Superior temporal gyrus (tissue), 1 donor: ENCODE data around the gene KRTAP3-1.
"Not testable (repeated sequence)": the region's sequence is repeated elsewhere in the genome, so short reads cannot be mapped to it uniquely, and the experiment has no call there.

ENCODE experiments used
- DNase-seq: peaks from one replicate; pipeline ENCODE4 v3.0.0-alpha.2; 2016; ENCODE audit errors: extremely low spot score

The KRTAP3-1 gene

DNA sequence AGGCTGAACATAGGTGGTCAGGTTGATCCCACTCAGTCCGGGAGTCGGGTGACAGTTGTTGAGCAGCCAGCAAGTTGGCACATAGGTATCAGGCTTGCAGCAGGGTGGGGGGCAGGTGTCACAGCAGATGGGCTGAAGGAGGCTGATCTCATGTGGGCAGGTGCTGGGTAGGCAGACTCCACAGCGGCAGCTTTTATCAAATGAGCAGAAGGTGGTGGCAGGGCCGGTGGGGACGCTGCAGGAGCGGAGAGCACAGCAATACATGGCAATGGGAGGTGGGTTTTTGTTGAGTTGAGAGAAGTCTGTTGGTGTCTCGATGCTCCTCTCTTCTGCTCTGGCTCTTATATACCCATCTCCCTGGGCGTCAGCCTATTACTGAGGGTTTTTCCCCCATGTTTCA, at the start of gene KRTAP3-1:
TSS of gene KRTAP3-1 (minus strand) at position 318 of the 400 bp plus-strand sequence. CDS start at position 264, 54 bp downstream.
- no peak for DNase-seq

DNA sequence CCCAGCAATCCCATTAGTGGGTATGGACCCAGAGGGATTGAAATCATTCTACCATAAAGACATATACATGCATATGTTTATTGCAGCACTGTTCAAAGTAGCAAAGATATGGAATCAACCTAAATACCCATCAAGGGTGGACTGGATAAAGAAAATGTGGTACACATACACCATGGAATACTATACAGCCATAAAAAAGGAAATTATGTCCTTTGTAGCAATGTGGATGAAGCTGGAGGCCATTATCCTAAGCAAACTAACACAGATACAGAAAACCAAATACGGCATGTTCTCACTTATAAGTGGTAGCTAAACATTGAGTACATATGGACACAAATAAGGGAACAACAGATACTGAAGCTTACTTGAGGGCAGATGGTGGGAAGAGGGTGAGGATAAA, 48.6 kb upstream of the KRTAP3-1 start:
- DNase-seq, result no peak

DNA sequence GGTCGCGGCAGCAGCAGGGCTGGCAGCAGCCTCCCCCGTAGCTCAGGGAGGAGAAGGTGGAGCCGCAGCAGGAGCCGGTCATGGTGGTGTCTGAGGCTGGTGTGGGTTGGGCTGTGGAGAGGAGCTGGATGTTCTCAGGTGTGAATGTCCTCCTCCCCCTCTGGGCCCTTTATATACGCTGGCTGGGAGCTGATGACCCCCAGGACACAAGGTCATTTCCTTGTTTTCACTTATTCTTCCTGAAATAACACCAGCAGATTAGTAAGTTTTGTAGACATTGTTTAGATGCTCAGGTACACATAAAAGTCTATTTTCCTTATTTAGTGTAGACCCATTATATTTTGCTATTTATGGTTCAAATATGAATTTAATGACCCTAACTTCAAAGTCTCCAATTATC, 46.2 kb upstream of the KRTAP3-1 start, which contains the start of gene KRTAP2-2:
TSS of gene KRTAP2-2 (minus strand) at position 101 of the 400 bp plus-strand sequence. CDS start at position 82, 19 bp downstream.
- not testable (repeated sequence) for DNase-seq

DNA sequence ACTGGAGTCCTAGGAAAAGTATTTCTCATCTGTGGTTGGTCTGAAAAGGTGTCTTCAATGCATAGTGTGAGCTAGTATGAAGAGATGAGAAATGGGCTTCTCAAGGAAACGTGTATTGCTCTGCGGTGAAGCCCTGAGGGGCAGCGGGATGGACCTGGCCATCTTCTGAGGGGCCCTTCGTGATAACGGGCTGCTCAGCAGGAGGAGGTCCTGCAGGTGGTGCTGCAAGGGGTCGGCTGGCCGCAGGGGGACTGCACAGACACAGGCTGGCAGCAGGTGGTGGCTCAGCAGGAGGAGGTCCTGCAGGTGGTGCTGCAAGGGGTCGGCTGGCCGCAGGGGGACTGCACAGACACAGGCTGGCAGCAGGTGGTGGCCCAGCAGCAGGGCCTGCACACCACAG, 45.6 kb upstream of the KRTAP3-1 start:
- not testable (repeated sequence) for DNase-seq

DNA sequence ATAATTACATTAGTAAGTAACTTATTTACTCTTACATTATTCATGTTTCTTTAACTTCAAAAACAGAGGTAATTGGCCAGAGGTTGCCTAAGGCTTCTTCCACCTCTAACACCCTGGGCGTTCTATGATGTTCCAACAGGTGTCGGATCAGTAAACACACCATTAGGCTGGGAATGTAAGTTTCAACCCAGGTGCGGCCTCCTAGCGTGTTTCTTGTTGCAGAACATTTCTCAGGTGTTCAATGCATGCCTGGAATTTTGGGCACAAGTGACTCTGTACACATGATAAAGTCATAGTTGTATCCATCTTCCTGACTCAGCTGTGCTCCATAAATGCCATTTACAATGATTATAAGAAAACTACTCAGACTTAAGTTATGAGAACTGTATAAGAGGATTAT, 45.1 kb upstream of the KRTAP3-1 start:
- no peak for DNase-seq

DNA sequence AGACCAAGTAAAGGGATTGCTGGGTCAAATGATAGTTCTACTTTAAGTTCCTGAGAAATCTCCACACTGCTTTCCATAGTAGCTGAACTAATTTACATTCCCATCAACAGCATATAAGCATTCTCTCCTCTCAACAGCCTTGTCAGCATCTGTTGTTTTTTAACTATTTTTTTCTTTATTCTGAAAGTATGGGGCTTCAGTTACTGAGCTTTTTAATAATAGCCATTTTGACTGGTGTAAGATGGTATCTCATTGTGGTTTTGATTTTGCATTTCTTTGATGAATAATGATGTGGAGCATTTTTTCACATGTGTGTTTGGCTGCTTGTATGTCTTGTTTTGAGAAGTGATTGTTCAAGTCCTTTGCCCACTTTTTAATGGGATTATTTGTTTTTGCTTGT, 43.6 kb upstream of the KRTAP3-1 start:
- DNase-seq, result no peak

DNA sequence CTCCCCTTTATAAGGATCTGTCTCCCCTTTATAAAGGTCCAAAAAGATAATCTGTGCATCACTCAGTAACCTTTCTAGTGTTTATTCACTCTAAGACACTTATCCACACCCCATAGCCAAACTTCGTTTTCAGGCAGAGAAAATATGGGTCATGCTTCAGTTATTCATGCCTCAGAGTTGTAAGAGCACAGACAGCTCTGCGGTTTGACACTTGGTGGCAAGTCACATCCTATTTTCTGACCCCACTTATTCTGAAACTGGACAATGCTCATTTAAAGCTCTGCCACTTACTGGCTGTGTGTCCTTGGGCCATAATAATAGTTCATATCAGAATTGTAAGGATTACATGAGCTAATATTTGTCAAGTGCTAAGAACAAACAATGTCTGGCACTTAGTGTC, 40.2 kb upstream of the KRTAP3-1 start:
- no peak for DNase-seq

DNA sequence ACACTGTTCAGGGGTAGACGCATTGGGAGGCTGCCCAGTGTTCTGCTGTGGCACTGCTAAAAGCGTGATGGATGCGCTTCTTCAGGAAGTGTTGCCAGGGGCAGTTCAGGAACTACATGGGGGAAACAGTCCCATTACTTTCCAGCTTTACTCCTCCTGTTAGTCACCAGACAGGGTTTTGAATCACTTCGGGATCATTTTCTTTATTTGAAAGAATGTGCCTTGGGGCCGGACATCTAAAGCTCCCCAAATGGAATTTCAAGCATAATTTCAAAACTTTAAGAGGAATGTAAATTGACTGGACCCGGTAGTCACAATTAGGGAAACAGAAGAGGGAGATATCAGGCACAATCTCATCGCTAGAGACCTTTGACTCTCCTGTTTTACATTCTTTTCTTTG, 39.5 kb upstream of the KRTAP3-1 start:
- no peak for DNase-seq

DNA sequence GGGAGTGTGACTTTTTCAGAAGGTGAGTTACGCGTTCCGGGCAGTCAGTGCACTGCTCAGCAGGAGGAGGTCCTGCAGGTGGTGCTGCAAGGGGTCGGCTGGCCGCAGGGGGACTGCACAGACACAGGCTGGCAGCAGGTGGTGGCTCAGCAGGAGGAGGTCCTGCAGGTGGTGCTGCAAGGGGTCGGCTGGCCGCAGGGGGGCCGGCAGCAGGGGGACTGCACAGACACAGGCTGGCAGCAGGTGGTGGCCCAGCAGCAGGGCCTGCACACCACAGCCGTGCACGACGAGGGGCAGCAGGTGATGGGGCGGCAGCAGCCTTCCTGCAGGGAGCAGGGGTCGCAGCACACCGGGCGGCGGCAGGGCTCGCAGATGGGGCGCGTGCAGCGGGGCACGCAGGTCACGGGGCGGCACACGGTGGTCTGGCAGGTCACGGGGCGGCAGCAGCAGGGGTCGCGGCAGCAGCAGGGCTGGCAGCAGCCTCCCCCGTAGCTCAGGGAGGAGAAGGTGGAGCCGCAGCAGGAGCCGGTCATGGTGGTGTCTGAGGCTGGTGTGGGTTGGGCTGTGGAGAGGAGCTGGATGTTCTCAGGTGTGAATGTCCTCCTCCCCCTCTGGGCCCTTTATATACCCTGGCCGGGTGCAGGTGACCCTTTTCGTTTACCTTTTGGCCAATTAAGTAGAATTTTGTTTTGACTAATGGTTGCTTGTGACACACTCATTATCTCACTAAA, 38.0 kb upstream of the KRTAP3-1 start, which contains the start of gene KRTAP2-1:
TSS of gene KRTAP2-1 (minus strand) at position 582 of the 731 bp plus-strand sequence. CDS start at position 533, 49 bp downstream.
- DNase-seq, result not testable (repeated sequence)

DNA sequence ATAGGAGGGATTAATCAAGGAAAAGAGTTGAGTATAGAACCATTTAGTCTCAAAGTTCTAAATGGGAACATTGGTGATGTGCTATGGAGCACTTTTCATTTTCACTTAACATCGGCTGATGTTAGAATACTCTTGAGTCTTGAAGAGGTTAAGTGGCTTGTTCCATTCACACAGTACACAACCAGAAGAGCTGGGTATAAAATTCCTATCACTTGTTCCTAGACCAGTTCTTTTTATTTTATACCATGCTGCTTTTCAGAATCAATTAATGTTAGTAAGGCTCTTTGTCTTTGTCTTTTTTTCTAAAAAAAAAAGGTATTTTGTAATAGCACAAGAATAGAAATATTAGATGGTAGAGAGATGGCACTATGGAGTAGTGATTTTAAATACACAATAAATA, 34.0 kb upstream of the KRTAP3-1 start:
- DNase-seq, result no peak

DNA sequence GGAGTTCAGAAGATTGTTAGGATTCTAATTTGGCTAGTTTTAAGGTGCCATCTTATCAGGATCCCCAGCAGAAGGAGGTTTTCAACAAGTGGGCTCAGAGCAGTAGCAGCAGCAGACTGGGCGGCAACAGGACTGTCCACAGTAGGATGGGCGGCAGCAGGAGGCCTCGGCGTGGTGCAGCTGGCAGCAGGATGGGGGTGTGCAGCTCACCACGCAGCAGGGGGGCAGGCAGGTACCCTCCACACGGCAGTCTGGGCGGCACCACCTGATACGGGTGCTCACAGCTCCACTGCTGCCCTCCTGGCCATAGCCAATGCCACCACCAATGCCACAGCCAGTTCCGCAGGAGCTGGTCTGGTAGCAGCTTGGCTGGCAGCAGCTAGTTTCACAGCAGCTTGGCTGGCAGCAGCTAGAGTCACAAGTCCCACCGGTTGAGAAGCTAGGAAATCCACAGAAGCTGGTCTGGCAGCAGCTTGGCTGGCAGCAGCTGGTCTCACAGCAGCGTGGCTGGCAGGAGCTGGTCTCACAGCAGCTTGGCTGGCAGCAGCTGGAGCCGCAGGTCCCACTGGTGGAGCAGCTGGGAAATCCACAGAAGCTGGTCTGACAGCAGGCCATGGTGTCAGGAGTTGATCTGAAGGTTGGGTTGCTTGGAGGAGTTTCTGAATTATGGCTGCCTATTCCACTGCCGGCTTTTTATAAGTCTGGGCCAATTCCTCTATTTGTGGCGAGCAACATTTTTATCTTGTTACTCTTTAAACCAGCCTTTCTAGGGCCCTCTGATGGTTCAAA, 32.0 kb upstream of the KRTAP3-1 start, which contains the start of gene KRTAP1-1:
TSS of gene KRTAP1-1 (minus strand) at position 668 of the 789 bp plus-strand sequence. CDS start at position 615, 53 bp downstream.
- DNase-seq, result not testable (repeated sequence)

DNA sequence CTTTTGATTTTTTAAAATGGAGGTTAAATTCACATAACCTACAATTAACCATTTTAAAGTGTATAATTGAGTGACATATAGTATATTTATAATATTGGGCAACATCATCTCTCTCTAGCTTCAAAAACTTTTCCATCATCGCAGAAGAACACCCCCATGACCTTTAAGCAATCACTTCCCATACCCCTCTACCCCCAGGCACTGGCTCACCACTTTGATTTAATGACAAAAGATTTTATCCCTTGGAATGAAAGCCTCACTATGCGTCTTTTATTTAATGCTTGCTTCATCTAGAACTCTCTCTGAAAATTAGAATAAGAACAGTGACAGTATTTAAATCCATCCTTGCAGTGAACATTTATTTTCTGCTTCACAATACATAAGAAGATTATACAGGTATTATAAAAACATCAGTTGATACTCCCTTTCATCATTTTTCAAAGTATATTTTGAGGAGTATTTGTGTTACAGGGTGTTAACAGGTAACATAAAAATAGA, 29.0 kb upstream of the KRTAP3-1 start:
- DNase-seq, result no peak

DNA sequence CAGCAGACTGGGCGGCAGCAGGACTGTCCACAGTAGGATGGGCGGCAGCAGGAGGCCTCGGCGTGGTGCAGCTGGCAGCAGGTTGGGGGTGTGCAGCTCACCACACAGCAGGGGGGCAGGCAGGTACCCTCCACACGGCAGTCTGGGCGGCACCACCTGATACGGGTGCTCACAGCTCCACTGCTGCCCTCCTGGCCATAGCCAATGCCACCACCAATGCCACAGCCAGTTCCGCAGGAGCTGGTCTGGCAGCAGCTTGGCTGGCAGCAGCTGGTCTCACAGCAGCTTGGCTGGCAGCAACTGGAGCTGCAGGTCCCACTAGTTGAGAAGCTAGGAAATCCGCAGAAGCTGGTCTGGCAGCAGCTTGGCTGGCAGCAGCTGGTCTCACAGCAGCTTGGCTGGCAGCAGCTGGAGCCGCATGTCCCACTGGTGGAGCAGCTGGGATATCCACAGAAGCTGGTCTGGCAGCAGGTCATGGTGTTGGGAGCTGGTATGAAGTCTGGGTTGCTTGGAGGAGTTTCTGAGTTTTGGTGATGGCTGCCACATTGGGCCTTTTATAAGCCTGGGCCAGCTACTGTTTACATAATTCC, 25.5 kb upstream of the KRTAP3-1 start, which contains the start of gene KRTAP1-3:
TSS of gene KRTAP1-3 (minus strand) at position 529 of the 590 bp plus-strand sequence. CDS start at position 476, 53 bp downstream.
- not testable (repeated sequence) for DNase-seq

DNA sequence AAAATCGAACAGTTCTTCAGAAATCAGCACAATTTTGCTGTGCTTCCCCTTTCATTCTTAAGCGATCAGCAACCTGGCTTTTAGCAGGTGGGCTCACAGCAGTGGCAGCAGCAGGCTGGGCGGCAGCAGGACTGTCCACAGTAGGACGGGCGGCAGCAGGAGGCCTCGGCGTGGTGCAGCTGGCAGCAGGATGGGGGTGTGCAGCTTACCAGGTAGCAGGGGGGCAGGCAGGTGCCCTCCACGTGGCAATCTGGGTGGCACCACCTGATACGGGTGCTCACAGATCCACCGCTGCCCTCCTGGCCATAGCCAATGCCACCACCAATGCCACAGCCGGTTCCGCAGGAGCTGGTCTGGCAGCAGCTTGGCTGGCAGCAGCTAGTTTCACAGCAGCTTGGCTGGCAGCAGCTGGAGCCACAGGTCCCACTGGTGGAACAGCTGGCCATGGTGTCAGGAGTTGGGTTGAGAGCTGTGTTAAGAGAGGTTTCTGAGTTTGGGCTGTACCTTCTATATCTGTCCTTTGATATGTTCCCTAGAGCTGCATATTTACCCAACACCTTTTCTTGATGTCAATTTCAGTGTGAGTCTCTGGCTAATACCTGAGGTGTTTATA, 20.8 kb upstream of the KRTAP3-1 start, which contains the start of gene KRTAP1-4:
TSS of gene KRTAP1-4 (minus strand) at position 563 of the 613 bp plus-strand sequence. CDS start at position 446, 117 bp downstream.
- no peak for DNase-seq

DNA sequence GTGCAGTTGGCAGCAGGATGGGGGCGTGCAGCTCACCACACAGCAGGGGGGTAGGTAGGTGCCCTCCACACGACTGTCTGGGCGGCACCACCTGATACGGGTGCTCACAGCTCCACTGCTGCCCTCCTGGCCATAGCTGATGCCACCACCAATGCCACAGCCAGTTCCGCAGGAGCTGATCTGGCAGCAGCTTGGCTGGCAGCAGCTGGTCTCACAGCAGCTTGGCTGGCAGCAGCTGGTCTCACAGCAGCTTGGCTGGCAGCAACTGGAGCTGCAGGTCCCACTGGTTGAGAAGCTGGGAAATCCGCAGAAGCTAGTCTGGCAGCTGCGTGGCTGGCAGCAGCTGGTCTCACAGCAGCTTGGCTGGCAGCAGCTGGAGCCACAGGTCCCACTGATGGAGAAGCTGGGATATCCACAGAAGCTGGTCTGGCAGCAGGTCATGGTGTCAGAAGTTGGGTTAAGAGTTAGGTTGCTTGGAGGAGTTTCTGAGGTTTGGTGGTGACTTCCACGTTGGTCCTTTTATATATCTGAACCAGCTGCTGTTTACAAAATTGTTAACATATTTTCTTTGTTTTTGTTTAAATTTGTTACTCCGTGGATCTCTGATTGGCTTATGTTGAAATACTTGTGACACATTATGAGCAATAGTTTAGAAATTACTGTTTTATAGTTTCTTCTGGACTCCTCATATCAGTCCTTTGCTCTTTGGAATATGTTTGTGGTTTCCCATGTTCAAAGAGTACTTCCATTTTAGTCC, 18.0 kb upstream of the KRTAP3-1 start, which contains the start of gene KRTAP1-5:
TSS of gene KRTAP1-5 (minus strand) at position 494 of the 757 bp plus-strand sequence. CDS start at position 441, 53 bp downstream.
- DNase-seq, result no peak

DNA sequence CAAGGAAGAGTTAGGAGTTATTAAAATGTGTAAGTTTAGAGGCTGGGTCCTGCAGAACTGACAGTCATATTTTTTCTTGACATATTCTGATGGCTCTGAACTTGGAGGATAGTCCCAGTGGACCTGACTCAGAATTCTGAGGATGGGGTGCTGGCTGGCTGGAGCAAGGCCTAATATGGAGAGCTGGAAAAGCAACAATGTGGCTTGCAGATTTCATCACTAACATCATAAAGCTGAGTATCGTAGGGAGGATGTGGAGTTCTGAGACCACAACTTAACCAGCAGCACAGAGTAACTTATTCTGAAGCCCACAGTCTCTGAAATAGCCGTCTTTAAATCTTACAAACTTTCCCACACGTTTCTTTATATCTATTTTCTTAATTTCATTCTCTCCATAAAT, 15.8 kb upstream of the KRTAP3-1 start:
- DNase-seq, result no peak

DNA sequence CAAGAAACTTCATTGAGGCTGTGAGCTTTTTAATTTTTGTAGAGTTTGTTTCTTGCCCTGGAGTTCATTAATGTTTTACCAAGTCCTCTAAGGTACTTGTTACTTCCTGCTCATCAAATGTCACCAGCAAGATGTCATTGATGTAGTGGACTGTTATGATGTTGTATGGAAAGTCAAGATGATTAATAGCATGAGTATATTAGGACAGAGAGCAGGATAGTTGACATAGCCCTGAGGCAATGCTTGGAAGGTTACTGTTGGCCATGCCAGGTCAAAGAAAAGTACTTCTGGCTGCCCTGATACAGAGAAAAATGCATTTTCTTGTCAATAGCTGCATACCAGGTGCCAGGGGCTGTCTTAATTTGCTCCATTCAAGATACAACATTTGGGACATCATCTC, 11.4 kb upstream of the KRTAP3-1 start:
- no peak for DNase-seq

DNA sequence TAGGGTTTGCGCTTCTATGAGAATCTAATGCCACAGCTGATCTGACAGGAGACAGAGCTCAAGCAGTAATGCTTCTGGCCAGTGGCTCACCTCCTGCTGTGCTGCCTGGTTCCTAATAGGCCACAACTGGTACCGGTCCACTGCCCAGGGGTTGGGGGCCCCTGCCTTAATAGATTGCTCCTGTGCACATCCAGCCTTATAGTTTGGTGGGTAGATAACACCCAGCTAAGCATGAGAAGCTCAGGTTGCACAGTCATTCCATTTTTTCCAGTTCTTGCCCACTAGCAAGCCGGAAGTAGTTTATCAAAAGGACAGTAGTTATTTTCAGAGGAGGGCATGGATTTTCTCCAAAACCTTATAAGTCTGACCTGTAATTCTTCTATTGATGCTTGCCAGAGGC, 10.5 kb upstream of the KRTAP3-1 start:
- DNase-seq, result no peak

DNA sequence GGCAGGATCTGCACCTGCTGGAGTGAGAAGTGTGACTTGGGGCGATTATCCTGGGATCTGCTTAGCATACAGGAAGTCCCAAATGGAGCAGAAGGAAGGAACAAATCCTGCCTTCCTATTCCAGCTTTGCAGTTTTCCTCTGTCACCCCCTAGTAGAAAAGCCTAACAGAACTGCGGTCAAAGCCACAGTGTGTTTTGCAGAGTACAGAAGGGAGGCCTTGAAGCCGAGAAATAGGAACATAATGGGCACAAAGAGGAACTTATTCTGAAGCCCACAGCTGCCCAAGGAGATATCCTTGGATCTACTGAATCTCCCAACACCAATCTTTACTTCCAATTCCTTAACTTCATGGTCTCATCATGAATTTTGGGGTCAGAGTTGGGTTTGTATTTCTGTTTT, 9.6 kb upstream of the KRTAP3-1 start:
- DNase-seq, result no peak

DNA sequence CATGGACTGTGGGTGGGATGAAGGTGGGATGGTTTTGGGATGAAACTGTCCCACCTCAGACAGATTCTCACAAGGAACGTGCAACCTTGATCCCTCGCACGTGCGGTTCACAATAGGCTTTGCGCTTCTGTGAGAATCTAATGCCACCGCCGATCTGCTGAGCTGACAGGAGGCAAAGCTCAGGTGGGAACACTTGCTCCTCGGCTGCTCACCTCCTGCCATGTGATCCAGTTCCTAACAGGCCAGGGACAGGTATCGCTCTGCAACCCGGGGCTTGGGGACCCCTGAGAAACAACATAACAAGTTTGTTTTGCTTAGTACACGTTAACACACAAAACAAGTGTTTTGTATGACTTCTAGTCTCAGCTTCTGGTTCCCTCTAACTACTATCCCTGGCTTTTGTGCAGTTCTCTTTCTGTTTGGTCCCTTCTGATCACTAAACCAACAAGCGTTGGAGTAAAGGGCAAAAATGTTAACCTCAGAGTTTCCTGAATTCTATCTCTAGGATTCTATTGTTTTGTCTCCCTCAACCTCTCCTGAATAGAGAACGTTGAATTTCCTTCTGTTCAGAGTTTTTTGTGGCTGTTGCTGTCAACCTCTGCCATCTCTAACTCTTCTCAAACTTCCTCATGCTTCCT, 7.8 kb upstream of the KRTAP3-1 start:
- no peak for DNase-seq
